Stomach (tissue), 4 donors: ENCODE results near the gene ATG9A.

Source experiments
- EP300 ChIP-seq: sonication (generic); formaldehyde crosslinking; IDR thresholded peaks from one replicate; pipeline ENCODE4 v1.6.1; 2017; ENCODE audit warnings: antibody characterized with exemption
- POLR2A ChIP-seq, 4 donors: fragments of 450-650 bp; IDR thresholded peaks; one replicate each; pipeline ENCODE4 v1.6.1; 2016; ENCODE audit warnings: antibody characterized with exemption in 4 of 4, control low read depth in 2 of 4, mild to moderate bottlenecking in 1 of 4, moderate library complexity in 1 of 4
- POLR2AphosphoS5 ChIP-seq, 3 donors: sonication (generic); formaldehyde crosslinking; IDR thresholded peaks; one replicate each; pipeline ENCODE4 v1.6.1; 2016; ENCODE audit warnings: antibody characterized with exemption in 3 of 3
- TF ChIP-seq, protein P1 (sequence below), 7 experiments: fragments of 450-650 bp in 4 of 7; fragments of 200-600 bp in 3 of 7; sonication (generic) in 3 of 7; IDR thresholded peaks; one replicate each; pipeline ENCODE4 v1.5.1; 2016 to 2019; ENCODE audit warnings: antibody characterized with exemption in 7 of 7, control low read depth in 2 of 7, mild to moderate bottlenecking in 1 of 7

DNA sequence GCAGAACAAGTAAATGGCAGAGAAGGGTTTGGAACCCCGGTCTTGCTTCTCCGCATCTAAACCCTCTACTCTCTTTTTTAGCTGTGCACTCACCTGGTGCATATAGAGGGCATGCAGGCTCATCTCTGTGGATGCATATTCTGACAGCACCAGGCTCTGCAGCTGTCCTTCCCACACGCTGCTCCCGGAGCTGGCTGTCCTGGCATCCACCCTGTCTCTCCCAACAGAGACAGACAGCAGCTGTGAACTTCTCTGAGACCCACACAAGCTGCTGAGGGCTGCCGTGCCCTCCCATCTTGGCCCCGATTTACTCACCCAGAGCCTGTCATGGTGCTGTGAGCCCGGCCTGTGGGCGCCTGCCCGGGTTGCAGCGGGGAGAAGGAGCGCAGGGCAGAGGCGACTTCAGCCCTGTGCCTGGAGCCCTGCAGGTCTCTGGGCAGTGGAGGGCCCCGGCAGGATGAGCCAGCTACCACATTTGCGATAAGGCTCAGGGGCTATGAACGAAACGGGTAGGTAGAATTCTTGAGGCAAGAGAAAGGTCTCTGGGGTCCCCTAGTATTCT is 7.4 kb downstream of the ATG9A start:
- TF ChIP-seq, protein P1, sequence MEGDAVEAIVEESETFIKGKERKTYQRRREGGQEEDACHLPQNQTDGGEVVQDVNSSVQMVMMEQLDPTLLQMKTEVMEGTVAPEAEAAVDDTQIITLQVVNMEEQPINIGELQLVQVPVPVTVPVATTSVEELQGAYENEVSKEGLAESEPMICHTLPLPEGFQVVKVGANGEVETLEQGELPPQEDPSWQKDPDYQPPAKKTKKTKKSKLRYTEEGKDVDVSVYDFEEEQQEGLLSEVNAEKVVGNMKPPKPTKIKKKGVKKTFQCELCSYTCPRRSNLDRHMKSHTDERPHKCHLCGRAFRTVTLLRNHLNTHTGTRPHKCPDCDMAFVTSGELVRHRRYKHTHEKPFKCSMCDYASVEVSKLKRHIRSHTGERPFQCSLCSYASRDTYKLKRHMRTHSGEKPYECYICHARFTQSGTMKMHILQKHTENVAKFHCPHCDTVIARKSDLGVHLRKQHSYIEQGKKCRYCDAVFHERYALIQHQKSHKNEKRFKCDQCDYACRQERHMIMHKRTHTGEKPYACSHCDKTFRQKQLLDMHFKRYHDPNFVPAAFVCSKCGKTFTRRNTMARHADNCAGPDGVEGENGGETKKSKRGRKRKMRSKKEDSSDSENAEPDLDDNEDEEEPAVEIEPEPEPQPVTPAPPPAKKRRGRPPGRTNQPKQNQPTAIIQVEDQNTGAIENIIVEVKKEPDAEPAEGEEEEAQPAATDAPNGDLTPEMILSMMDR (IDR thresholded peaks at IDR 0.05) = no peak
- no peak for TF ChIP-seq POLR2A (IDR thresholded peaks at IDR 0.05)
- no peak for TF ChIP-seq EP300
- no peak for TF ChIP-seq POLR2AphosphoS5 (IDR thresholded peaks at IDR 0.05)
